HG03175 (cell line): ENCODE data around the gene CTCFL.
"Not testable (repeated sequence)": the region's sequence is repeated elsewhere in the genome, so short reads cannot be mapped to it uniquely, and the experiment has no call there.

ENCODE experiments used
- ATAC-seq: cut with Tn5 transposase; IDR thresholded peaks from one replicate; pipeline ENCODE4 v1.9.1; 2021; ENCODE audit warnings: mild to moderate bottlenecking, moderate library complexity; ENCODE audit not compliant: unreplicated experiment

CTCFL gene

DNA sequence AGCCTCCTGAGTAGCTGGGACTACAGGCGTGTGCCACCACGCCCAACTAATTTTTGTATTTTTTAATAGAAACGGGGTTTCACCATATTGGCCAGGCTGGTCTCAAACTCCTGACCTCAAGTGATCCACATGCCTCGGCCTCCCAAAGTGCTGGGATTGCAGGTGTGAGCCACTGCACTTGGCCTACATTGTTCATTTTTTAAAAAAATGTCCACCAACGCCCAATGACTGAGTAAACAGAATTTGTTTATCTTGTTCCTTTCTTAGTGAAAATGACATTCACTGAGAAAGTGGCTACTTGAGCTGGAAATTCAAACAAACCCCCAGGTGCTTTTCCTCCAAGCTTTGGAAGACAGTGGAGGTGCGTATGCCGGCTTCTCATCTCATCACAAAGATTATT is 13.2 kb downstream of the CTCFL start:
- not testable (repeated sequence) for ATAC-seq

DNA sequence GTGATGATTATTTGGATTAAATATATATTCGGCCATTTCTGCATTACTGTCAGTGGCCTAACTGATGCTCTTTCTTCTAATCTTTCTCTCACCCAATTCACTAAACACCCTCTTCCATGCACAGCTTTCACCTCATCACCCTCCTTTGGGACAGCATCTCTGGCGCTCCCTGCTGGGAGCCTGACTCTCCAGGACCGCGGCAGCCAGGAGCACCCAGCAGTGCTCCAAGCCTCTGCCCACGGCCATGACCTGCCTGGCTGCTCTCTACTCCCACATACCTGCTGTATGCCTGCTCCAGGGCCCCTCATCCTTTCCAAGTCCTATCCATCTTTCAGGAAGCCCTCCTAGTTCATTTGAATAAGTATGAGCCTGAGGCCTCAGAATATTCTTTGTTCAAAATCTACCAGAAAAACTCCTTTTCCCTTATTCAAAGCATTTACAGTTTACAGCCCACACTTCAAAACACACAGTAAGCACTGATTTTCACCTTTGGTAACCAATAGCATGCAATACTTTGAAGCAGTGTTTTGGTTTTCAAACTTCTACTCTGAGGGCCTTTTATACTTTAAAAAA is 15.2 kb downstream of the CTCFL start:
- no peak for ATAC-seq

- no peak for ATAC-seq
Observed at GRCh38 chr20:57508831-57509230, 16.1 kb downstream of the CTCFL start.

- ATAC-seq = no peak
Observed at GRCh38 chr20:57508381-57508780, 16.6 kb downstream of the CTCFL start.

DNA sequence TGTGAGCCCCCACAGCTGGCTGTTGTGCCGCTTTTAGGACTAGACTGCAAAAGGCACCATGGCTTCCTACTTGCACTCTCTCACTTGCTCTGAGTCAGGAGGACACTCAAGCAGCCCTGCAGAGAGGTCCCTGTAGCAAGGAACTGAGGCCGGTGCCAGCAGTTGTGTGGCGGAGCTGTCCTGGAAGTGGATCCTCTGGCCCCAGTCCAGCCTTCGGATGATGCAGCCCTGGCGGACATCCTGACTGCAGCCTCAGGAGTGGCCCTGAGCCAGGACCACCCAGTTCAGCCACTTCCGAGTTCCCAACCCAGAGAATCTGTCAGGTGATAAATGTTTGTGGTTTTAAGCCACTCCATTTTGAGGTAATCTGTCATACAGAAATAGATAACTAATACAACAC is 17.5 kb downstream of the CTCFL start:
- no peak for ATAC-seq

GRCh38 chr20:57505979-57506378 is 19.0 kb downstream of the CTCFL start:
- ATAC-seq = no peak

GRCh38 chr20:57504411-57504810 is 20.5 kb downstream of the CTCFL start:
- ATAC-seq = no peak

- ATAC-seq = peak; percentile 51
Observed at GRCh38 chr20:57503035-57503658, 21.8 kb downstream of the CTCFL start.

DNA sequence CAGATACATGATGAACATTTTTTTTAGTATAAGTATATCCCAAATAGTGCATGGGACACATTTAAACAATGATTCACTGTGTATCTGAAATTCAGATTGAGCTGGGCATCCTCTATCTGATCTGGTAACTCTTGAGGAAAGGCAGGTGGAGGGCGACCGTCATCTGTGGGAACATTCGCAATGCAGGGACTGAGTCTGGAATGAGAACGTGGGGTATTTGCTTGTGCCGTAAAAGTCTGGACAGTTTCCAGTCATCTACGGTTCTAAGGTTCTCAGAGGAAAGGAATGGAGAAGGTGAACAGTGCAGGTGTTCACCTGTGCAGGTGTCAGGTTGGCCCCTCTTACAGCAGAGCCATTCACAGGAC is 22.6 kb downstream of the CTCFL start:
- no peak for ATAC-seq

DNA sequence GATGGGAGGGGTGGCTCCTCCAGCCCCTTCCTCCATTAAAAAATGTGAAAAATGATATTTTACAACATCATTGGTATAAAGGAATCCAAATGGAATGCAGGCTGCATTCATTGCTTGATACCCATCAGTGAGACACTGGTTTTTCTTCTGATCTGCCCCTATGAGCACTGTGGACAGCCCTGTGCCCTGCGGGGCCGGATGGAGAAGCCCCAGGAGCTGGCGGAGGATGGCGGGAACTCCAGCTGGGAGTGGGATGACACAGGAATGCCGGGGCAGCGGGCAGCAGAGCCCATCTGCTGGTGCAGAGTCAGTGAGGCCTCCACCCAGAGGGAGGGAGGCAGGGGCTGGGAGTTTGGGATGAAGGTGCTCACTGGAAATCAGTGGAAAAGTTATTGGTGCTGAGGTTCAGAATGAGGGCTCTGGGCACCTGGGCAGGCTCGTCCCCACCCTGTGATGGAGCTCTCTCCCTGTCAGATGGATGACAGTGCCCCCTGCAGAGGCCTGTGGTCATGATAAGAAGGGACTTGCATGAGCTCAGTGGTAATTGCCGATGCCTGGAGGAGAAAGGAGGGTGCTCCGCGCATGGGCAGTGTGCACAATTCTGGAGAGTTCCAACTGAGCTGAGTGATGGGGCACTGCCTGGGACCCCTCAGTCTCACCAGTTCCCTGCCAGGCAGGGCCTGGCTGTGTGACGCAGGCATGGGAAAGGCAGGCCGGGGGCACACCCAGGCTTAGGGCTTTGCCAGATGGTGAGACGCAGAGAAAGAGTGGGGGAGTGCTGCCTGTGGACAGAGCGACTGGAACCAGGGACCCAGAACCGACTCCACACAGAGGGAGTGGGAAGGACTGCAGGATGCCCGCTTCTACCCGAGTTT is 23.2 kb downstream of the CTCFL start:
- no peak for ATAC-seq

- no peak for ATAC-seq
Observed at GRCh38 chr20:57500962-57501361, 24.0 kb downstream of the CTCFL start.

- ATAC-seq = no peak
Observed at GRCh38 chr20:57500235-57500634, 24.7 kb downstream of the CTCFL start.

- ATAC-seq = no peak
Observed at GRCh38 chr20:57499676-57500075, 25.3 kb downstream of the CTCFL start.

- ATAC-seq = peak; percentile 59
Observed at GRCh38 chr20:57498425-57499400, 26.2 kb downstream of the CTCFL start.

- no peak for ATAC-seq
Observed at GRCh38 chr20:57496592-57496991, 28.3 kb downstream of the CTCFL start.

- no peak for ATAC-seq
Observed at GRCh38 chr20:57495978-57496377, 29.0 kb downstream of the CTCFL start.

DNA sequence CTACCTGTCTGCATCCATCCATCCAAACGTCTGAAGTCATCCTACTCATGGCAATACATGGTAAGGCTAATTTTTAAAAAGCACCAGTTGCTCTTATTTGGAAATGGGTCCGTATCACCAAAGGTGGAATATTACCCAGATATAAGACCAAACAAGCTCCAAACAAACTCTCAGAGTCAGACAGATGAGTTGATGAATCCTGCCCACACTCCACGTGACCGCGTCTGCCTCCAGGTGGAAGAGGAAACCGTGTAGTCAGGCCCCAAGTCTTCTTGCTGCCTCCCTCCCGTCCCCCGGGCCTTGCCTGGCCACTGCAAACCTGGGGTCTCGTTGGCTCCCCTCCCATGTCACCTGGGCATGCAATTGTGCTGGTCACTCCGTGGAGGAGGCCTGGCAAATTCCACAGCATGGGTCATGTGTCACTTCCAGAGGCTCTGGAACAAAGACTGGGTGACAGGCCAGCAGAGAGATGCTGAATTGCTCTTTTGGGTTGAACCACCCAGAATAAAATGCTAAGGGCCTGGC is 31.8 kb downstream of the CTCFL start:
- ATAC-seq = no peak

DNA sequence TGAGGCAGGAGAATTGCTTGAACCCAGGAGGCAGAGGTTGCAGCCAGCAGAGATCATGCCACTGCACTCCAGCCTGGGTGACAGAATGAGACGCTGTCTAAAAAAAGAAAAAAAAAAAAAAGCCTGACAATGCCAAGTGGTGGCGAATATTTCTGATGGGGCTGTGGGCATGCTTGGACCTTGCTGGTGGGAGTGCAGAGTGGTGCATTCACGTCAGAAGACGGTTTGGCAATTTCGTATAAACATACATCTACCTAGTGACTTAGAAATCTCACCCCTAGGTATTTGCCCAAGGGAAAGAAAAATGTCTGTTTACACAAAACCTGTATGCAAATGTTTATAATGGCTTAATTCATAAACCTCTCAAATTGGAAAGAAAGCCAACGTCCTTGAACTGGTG is 33.6 kb downstream of the CTCFL start:
- no peak for ATAC-seq

- ATAC-seq = not testable (repeated sequence)
Observed at GRCh38 chr20:57488277-57488676, 36.7 kb downstream of the CTCFL start.

DNA sequence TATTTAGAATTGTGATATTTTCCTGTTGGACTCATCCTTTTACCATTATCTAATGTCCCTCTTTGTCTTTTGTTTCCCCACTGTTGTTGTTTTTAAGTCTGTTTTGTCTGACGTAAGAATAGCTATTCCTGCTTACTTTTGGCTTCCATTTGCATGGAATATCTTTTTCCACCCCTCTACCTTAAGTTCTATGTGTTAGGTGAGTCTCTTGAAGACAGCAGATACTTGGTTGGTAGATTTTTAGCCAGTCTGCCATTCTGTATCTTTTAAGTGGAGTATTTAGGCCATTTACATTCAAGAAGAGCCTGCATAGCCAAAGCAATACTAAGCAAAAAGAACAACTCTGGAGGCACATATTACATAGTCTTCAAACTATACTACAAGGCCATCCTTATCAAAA is 39.2 kb downstream of the CTCFL start:
- ATAC-seq = no peak

DNA sequence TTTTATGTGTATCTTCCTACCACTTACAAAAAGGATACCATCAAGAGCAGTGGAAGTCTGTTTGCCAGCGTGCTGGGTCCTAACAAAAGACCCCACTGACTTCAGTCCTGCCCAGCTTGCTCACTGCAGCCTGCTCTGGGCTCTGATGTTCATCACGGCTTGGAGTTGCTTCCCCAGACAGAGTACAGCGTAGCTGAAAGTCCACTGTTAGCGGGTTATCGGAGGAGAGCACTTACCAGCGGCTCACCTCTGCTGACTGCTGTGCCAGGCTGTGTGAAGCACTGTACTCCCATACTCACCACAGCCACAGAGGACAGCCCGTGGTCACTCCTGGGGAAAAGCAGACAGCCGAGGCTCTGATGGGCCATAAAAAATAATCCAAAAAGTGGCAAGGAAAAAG is 40.2 kb downstream of the CTCFL start:
- ATAC-seq = no peak
